ENCODE data around the gene UBXN1.

- TF ChIP-seq CTCF (IDR thresholded peaks at IDR 0.05) = no peak
- TF ChIP-seq ZFX (IDR thresholded peaks at IDR 0.05; ENCODE audit: borderline replicate concordance) = no peak
These were observed 31.1 kb upstream of the UBXN1 start for GRCh38 chr11:62710001-62710345.
